Inferior parietal cortex (tissue), 1 donor: ENCODE measurements around the gene AP3D1.
A peak's percentile ranks its signal among the peaks of the same experiment; 100 is the strongest.
"Not testable (repeated sequence)": the region's sequence is repeated elsewhere in the genome, so short reads cannot be mapped to it uniquely, and the experiment has no call there.

Experiments used
- DNase-seq: peaks from one replicate; pipeline ENCODE4 v3.0.0-alpha.2; 2016; ENCODE audit errors: extremely low spot score

Gene AP3D1

GRCh38 chr19:2110822-2111221, 40.5 kb downstream of the AP3D1 start:
- no peak for DNase-seq

GRCh38 chr19:2109046-2109864, 42.1 kb downstream of the AP3D1 start:
- DNase-seq = no peak

GRCh38 chr19:2108251-2109016, 42.9 kb downstream of the AP3D1 start:
- DNase-seq = no peak

GRCh38 chr19:2103045-2103707, 48.2 kb downstream of the AP3D1 start:
- no peak for DNase-seq

GRCh38 chr19:2101417-2102335, 49.7 kb downstream of the AP3D1 start:
- no peak for DNase-seq

- no peak for DNase-seq
Observed at GRCh38 chr19:2100719-2101061, 50.7 kb downstream of the AP3D1 start.

- DNase-seq = no peak
Observed at GRCh38 chr19:2099937-2100718, 51.2 kb downstream of the AP3D1 start.

- DNase-seq = no peak
Observed at GRCh38 chr19:2099054-2099501, 52.3 kb downstream of the AP3D1 start.

- no peak for DNase-seq
Observed at GRCh38 chr19:2097886-2098327, 53.5 kb downstream of the AP3D1 start.

- DNase-seq = no peak
Observed at GRCh38 chr19:2097203-2097885, 54.0 kb downstream of the AP3D1 start.

- DNase-seq = peak; percentile 97
Observed at GRCh38 chr19:2096480-2097202, 54.7 kb downstream of the AP3D1 start, which contains the start of gene IZUMO4. Gene IZUMO4 (plus strand): TSS chr19:2096915. CDS start chr19:2096946, 31 bp downstream.

- DNase-seq = no peak
Observed at GRCh38 chr19:2096034-2096479, 55.3 kb downstream of the AP3D1 start, which contains the start of gene MOB3A. Gene MOB3A (minus strand): TSS chr19:2096326. CDS start chr19:2078560, 17,766 bp downstream.

- DNase-seq = not testable (repeated sequence)
Observed at GRCh38 chr19:2091926-2092525, 59.3 kb downstream of the AP3D1 start.

- DNase-seq = no peak
Observed at GRCh38 chr19:2089727-2090053, 61.7 kb downstream of the AP3D1 start.

- DNase-seq = no peak
Observed at GRCh38 chr19:2089001-2089711, 62.2 kb downstream of the AP3D1 start.

GRCh38 chr19:2087621-2088100, 63.7 kb downstream of the AP3D1 start:
- DNase-seq = no peak

GRCh38 chr19:2086695-2087620, 64.4 kb downstream of the AP3D1 start:
- not testable (repeated sequence) for DNase-seq
